A549 (cell line): Measurements from ENCODE around the gene PEX16. TPM values are rescaled to one million over a fixed set of nuclear protein-coding genes. Genes with fewer than 3 reads are reported as not detected.
"Not testable (repeated sequence)": the region's sequence is repeated elsewhere in the genome, so short reads cannot be mapped to it uniquely, and the experiment has no call there.

Experiments
- ATAC-seq, 2 experiments: fragments of 200-7000 bp in 1 of 2; fragments of >200 bp in 1 of 2; cut with Nextera tagmentation in 1 of 2; cut with Tn5 transposase in 1 of 2; 3 replicates each; pipeline versions ENCODE4 v1.8.0 to v1.9.1; 2018 to 2020; ENCODE audit warnings: mild to moderate bottlenecking in 1 of 2, moderate library complexity in 1 of 2
- CTCF ChIA-PET: fragments of 300-600 bp; sonication (Branson Sonifier 250); formaldehyde crosslinking; extraction: SDS; loops from one replicate; lab custom pipeline; 2021; ENCODE audit warnings: antibody characterized with exemption, inconsistent platforms; lab: Yijun Ruan, JAX
- POLR2A ChIA-PET: fragments of 350-600 bp; formaldehyde crosslinking; extraction: SDS; loops from one replicate; lab custom pipeline; 2021; ENCODE audit warnings: antibody characterized with exemption, inconsistent platforms; lab: Yijun Ruan, JAX
- DNase-seq, 2 experiments: peaks; one replicate each; pipeline versions ENCODE4 v3.0.0 to v3.0.0-alpha.2; 2011 to 2016; ENCODE audit warnings: low read depth in 1 of 2, low spot score in 1 of 2
- FAIRE-seq: peaks from 2 replicates; lab custom pipeline; 2011; peaks lifted over from hg19 to GRCh38; lab: Jason Lieb, UNC
- H3K27ac ChIP-seq, 2 experiments: fragments of >200 bp; sonication (Bioruptor Twin); formaldehyde crosslinking; 3 replicates each; pipeline ENCODE4 v1.5.1; 2016 to 2017
- H3K4me1 ChIP-seq: fragments of >200 bp; sonication (Bioruptor Twin); formaldehyde crosslinking; 3 replicates; pipeline ENCODE4 v1.6.1; 2016
- H3K4me2 ChIP-seq: fragments of >200 bp; sonication (Bioruptor Twin); formaldehyde crosslinking; 3 replicates; pipeline ENCODE4 v1.6.1; 2016
- H3K4me3 ChIP-seq: fragments of >200 bp; sonication (Bioruptor Twin); formaldehyde crosslinking; 3 replicates; pipeline ENCODE4 v1.5.1; 2016
- H3K9me3 ChIP-seq: fragments of >200 bp; sonication (Bioruptor Twin); formaldehyde crosslinking; 3 replicates; pipeline ENCODE4 v1.6.1; 2016
- CBX2 ChIP-seq: fragments of 200-600 bp; sonication (generic); IDR thresholded peaks from 2 replicates; pipeline ENCODE4 v1.6.1; 2016; ENCODE audit warnings: low read depth, mild to moderate bottlenecking, borderline replicate concordance
- EHF ChIP-seq: fragments of 250-450 bp; sonication (Bioruptor Pico); IDR thresholded peaks from 2 replicates; pipeline ENCODE4 v1.5.0; 2020; ENCODE audit warnings: mild to moderate bottlenecking
- EHMT2 ChIP-seq: fragments of 200-600 bp; sonication (generic); IDR thresholded peaks from 2 replicates; pipeline ENCODE4 v1.6.1; 2016; ENCODE audit warnings: antibody characterized with exemption, low read depth, mild to moderate bottlenecking, moderate library complexity
- EP300 ChIP-seq, 2 experiments: fragments of >200 bp; sonication (Bioruptor Twin); formaldehyde crosslinking; IDR thresholded peaks; 2 replicates in 1 of 2; 3 replicates in 1 of 2; pipeline ENCODE4 v1.6.1; 2016 to 2017
- FOSL2 ChIP-seq, 2 experiments: fragments of 450-650 bp in 1 of 2; fragments of >200 bp in 1 of 2; sonication (Bioruptor Twin) in 1 of 2; formaldehyde crosslinking; IDR thresholded peaks; 2 replicates each; pipeline versions ENCODE4 v1.5.0 to v1.6.1; 2016 to 2020; ENCODE audit warnings: mild to moderate bottlenecking in 1 of 2, moderate library complexity in 1 of 2
- FOXS1 ChIP-seq: fragments of 250-450 bp; sonication (Bioruptor Pico); IDR thresholded peaks from 2 replicates; pipeline ENCODE4 v1.5.0; 2020; ENCODE audit warnings: mild to moderate bottlenecking, moderate library complexity
- GATA3 ChIP-seq: IDR thresholded peaks from 2 replicates; pipeline ENCODE4 v1.6.1; 2012; ENCODE audit warnings: borderline replicate concordance
- HOXB13 ChIP-seq: fragments of 250-450 bp; sonication (Bioruptor Pico); IDR thresholded peaks from 2 replicates; pipeline ENCODE4 v1.5.0; 2020; ENCODE audit warnings: low read depth, mild to moderate bottlenecking, moderate library complexity
- KDM5A ChIP-seq: fragments of 200-600 bp; sonication (generic); IDR thresholded peaks from 2 replicates; pipeline ENCODE4 v1.6.1; 2016; ENCODE audit warnings: antibody characterized with exemption, mild to moderate bottlenecking
- MAFK ChIP-seq: fragments of 450-650 bp; IDR thresholded peaks from 2 replicates; pipeline ENCODE4 v1.6.1; 2014; ENCODE audit not compliant: partially characterized antibody
- MAZ ChIP-seq: fragments of 150-350 bp; IDR thresholded peaks from 2 replicates; pipeline ENCODE4 v1.6.1; 2014; ENCODE audit warnings: antibody characterized with exemption, low read depth, low read length, borderline replicate concordance
- MYC ChIP-seq: IDR thresholded peaks from 2 replicates; pipeline ENCODE4 v1.6.1; 2012; ENCODE audit warnings: mild to moderate bottlenecking, inconsistent platforms, low read length, improper control_type of control experiment, borderline replicate concordance
- PHF8 ChIP-seq: fragments of 200-600 bp; sonication (generic); IDR thresholded peaks from 2 replicates; pipeline ENCODE4 v1.6.1; 2016; ENCODE audit warnings: low read depth, mild to moderate bottlenecking, antibody characterized with exemption, moderate library complexity, borderline replicate concordance
- RARB ChIP-seq: fragments of 250-450 bp; sonication (Bioruptor Pico); IDR thresholded peaks from 2 replicates; pipeline ENCODE4 v1.8.0; 2021; ENCODE audit warnings: mild to moderate bottlenecking, moderate library complexity
- SMC3 ChIP-seq: fragments of >200 bp; sonication (Bioruptor Twin); formaldehyde crosslinking; IDR thresholded peaks from 3 replicates; pipeline ENCODE4 v1.6.1; 2018; ENCODE audit warnings: inconsistent platforms
- SREBF2 ChIP-seq: fragments of 450-650 bp; IDR thresholded peaks from 2 replicates; pipeline ENCODE4 v1.6.1; 2014; ENCODE audit warnings: mild to moderate bottlenecking, moderate library complexity
- TFCP2L1 ChIP-seq: fragments of 250-450 bp; sonication (Bioruptor Pico); IDR thresholded peaks from 2 replicates; pipeline ENCODE4 v1.5.0; 2021; ENCODE audit warnings: mild to moderate bottlenecking
- WGBS: methylation state at CpG from one replicate; pipeline ENCODE4 v1.1.6; 2017; ENCODE audit errors: missing lambda C conversion rate; 5-methylcytosine and 5-hydroxymethylcytosine counted together
- polyA plus RNA-seq, 4 experiments: library from polyadenylated mRNA; depleted of rRNA in 3 of 4; stranded (reverse); fragments of >200 nt; fragmentation: RNase III in 1 of 4; extraction: RNeasy Plus Mini Kit Qiagen cat#74134 plus additional on column Dnase treatment in 1 of 4; gene quantifications; 2 replicates in 3 of 4; 3 replicates in 1 of 4; pipeline ENCODE4 v1.2.3, GENCODE V29; 2011 to 2017
- TF ChIP-seq, protein P1 (sequence below): IDR thresholded peaks from 2 replicates; pipeline ENCODE4 v1.6.1; 2012
- TF ChIP-seq, protein P2 (sequence below): IDR thresholded peaks from 2 replicates; pipeline ENCODE4 v1.6.1; 2012; ENCODE audit warnings: low read depth, borderline replicate concordance
- TF ChIP-seq, protein P3 (sequence below): fragments of >200 bp; sonication (Bioruptor Twin); formaldehyde crosslinking; IDR thresholded peaks from 3 replicates; pipeline ENCODE4 v1.5.1; 2016
- TF ChIP-seq, protein P4 (sequence below): fragments of 200-600 bp; sonication (generic); IDR thresholded peaks from 2 replicates; pipeline ENCODE4 v1.6.1; 2016; ENCODE audit warnings: antibody characterized with exemption, mild to moderate bottlenecking, moderate library complexity
- TF ChIP-seq, protein P5 (sequence below): fragments of 250-450 bp; sonication (Bioruptor Pico); IDR thresholded peaks from 2 replicates; pipeline ENCODE4 v1.5.0; 2020; ENCODE audit warnings: low read depth, mild to moderate bottlenecking, moderate library complexity

Gene PEX16
- polyA plus RNA-seq, 2 of the 4 experiments (the other 2 are of a cell fraction) = 18.2 to 20.2 TPM

DNA sequence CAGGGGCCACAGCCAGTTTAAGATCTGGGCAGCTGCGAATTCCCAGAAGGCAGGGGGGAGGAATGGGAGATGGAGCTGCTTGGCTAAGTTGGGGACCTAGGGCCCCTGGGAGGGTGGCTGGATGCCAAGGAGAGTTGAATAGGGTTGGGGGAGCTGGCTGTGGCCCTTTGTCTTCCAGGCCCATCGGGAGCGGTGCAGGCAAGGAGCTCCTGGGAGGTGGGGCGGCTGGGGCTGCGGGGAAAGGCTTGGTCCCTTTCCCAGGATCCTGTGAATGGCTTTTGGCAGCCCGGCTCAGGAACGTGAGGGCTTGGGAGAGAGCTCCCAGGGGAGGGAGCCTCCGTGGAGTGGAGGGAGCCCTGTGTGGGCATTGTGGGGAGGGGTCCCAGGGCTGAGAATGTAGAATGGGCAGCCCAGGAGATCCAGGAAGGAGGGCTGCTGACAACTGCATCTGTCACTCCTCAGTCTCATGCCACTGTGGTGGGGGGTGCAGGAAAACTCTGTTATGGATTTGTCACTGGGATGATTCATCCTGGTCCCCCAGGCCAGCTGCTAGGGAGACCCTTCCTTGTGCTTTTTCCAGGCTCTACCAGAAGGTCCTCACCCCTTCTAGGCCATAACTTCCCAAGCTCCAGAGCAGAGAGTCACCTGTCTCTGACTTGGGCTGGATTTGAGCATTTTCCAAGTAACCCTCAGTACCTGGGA lies 16.6 kb downstream of the PEX16 start:
- DNase-seq (no peak), ATAC-seq (no peak), FAIRE-seq (no peak)
- peak overlapping the region; percentile 73 for H3K4me2 ChIP-seq
- CTCF ChIA-PET = interaction anchor here (0.7 to 1.1 kb wide), 2 partner anchors 10 to 17 kb away, joined by 3 to 4 read pairs; partner anchors contain the start of gene PEX16
- H3K27ac ChIP-seq = no peak overlapping the region
- 58% methylated on average over 8 of the region's 8 CpGs for whole genome bisulfite sequencing
- H3K9me3 ChIP-seq = no peaks in the 10 kb centered on the region
- TF ChIP-seq, protein P1, sequence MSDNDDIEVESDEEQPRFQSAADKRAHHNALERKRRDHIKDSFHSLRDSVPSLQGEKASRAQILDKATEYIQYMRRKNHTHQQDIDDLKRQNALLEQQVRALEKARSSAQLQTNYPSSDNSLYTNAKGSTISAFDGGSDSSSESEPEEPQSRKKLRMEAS = no peak
- no peak for TF ChIP-seq MAZ
- TF ChIP-seq, protein P2, sequence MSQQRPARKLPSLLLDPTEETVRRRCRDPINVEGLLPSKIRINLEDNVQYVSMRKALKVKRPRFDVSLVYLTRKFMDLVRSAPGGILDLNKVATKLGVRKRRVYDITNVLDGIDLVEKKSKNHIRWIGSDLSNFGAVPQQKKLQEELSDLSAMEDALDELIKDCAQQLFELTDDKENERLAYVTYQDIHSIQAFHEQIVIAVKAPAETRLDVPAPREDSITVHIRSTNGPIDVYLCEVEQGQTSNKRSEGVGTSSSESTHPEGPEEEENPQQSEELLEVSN = no peak
- no peak for TF ChIP-seq EP300 (IDR thresholded peaks at IDR 0.05)
- TF ChIP-seq EHMT2 = no peak
- no peak for TF ChIP-seq EHF
- TF ChIP-seq, protein P3, sequence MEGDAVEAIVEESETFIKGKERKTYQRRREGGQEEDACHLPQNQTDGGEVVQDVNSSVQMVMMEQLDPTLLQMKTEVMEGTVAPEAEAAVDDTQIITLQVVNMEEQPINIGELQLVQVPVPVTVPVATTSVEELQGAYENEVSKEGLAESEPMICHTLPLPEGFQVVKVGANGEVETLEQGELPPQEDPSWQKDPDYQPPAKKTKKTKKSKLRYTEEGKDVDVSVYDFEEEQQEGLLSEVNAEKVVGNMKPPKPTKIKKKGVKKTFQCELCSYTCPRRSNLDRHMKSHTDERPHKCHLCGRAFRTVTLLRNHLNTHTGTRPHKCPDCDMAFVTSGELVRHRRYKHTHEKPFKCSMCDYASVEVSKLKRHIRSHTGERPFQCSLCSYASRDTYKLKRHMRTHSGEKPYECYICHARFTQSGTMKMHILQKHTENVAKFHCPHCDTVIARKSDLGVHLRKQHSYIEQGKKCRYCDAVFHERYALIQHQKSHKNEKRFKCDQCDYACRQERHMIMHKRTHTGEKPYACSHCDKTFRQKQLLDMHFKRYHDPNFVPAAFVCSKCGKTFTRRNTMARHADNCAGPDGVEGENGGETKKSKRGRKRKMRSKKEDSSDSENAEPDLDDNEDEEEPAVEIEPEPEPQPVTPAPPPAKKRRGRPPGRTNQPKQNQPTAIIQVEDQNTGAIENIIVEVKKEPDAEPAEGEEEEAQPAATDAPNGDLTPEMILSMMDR = no peak
- no peak for TF ChIP-seq HOXB13 (CRISPR knock-in tag)
- no peak for TF ChIP-seq CBX2
- TF ChIP-seq MYC = no peak
- TF ChIP-seq SMC3 = no peak
- TF ChIP-seq SREBF2 = no peak
- POLR2A ChIA-PET = no interaction called here
- H3K4me1 ChIP-seq = peaks cover 12% of the 10 kb centered on the region; the same call in 2 of the 3 replicates
- H3K4me3 ChIP-seq = peak overlapping the region; percentile 57; the same call in 1 of the 3 replicates

DNA sequence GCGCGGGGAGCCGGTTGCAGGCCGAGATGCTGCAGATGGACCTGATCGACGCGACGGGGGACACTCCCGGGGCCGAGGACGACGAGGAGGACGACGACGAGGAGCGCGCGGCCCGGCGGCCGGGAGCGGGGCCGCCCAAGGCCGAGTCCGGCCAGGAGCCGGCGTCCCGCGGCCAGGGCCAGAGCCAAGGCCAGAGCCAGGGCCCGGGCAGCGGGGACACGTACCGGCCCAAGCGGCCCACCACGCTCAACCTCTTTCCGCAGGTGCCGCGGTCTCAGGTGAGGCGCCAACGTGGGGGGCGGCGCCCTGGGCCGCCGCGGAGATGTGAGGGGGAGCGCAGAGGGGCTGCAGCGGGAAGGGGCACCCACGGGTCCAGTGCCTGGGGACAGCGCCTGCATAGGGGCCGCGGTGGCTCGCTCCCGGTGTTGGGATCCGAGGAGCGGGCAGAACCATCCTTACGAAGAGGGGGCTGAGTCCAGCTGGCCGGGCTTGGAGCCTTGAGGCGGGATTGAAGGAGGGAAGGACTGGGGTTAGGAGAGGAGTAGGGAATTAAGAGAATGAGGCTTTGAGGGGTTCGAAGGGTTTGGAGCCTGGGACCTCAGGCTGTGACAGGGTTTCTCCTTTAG lies 17.4 kb downstream of the PEX16 start:
- ATAC-seq = peak; percentile 6 to 9; a peak in 4 of 6 replicates
- peak overlapping the region; percentile 73 for H3K4me2 ChIP-seq
- POLR2A ChIA-PET, FAIRE-seq, DNase-seq, H3K9me3 ChIP-seq: not testable (repeated sequence)
- H3K27ac ChIP-seq = peak overlapping the region; percentile 86 to 89
- peak overlapping the region; percentile 57 for H3K4me3 ChIP-seq
- CTCF ChIA-PET = interaction anchor here (0.7 kb wide), 1 partner anchor 9 kb away, joined by 4 read pairs; no protein-coding TSS in a partner anchor
- 61% methylated on average over 7 of the region's 59 CpGs for WGBS
- peaks cover 12% of the 10 kb centered on the region; the same call in 2 of the 3 replicates for H3K4me1 ChIP-seq

DNA sequence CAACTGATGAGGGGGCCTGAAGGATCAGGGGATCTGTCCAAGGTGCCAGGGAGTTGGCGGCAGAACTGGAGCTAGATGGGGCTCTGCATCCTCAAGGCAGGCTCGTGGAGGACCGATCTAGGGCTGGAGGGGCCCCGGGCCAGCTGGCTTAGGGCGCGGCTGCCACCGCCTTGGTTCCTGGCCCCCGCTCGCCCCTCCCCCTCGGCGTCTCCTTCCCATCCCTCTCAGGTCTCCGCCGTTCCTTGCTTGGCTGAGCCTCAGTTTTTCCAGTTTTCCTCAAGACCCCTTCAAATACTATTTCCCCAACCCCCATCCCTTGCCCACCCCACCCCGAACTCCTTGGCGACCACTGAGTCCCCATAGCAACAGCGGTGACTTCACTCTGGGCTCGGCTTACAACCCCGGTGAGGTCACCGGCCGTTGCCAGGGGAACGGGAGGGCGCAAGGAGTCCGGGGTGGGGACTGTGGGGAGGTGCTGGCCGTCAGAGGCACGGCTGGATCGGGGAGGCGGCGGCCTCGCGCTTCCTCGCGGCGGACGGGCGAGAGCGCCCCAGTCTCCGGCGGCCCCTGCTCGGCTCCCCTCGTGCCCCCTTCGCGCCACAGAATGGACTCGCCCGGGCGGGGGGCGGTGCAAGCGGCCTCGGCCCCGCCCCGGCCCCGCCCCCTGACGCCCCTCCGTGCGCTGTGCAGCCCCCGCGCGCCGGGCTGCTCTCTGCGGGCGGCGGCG lies 18.1 kb downstream of the PEX16 start:
- peak; percentile 69 to 83 for ATAC-seq
- H3K27ac ChIP-seq = peak overlapping the region; percentile 86 to 89
- POLR2A ChIA-PET = interaction anchor here (0.8 to 0.9 kb wide), 2 partner anchors 10 to 18 kb away, joined by 3 read pairs; partner anchors contain the start of gene PEX16
- TF ChIP-seq FOXS1 (CRISPR knock-in tag) (no peak), MAZ (no peak), MAFK (no peak), RARB (CRISPR knock-in tag) (no peak), GATA3 (peak; percentile 67), PHF8 (no peak), TFCP2L1 (no peak), KDM5A (no peak), EHMT2 (0 out of 2 replicates have a peak, but pooled peaks have one; percentile 60), FOSL2 (IDR thresholded peaks at IDR 0.05) (no peak), FOSL2 (CRISPR knock-in tag; IDR thresholded peaks at IDR 0.05) (peak; percentile 49; the same call in 1 of the 2 replicates)
- TF ChIP-seq, protein P4, sequence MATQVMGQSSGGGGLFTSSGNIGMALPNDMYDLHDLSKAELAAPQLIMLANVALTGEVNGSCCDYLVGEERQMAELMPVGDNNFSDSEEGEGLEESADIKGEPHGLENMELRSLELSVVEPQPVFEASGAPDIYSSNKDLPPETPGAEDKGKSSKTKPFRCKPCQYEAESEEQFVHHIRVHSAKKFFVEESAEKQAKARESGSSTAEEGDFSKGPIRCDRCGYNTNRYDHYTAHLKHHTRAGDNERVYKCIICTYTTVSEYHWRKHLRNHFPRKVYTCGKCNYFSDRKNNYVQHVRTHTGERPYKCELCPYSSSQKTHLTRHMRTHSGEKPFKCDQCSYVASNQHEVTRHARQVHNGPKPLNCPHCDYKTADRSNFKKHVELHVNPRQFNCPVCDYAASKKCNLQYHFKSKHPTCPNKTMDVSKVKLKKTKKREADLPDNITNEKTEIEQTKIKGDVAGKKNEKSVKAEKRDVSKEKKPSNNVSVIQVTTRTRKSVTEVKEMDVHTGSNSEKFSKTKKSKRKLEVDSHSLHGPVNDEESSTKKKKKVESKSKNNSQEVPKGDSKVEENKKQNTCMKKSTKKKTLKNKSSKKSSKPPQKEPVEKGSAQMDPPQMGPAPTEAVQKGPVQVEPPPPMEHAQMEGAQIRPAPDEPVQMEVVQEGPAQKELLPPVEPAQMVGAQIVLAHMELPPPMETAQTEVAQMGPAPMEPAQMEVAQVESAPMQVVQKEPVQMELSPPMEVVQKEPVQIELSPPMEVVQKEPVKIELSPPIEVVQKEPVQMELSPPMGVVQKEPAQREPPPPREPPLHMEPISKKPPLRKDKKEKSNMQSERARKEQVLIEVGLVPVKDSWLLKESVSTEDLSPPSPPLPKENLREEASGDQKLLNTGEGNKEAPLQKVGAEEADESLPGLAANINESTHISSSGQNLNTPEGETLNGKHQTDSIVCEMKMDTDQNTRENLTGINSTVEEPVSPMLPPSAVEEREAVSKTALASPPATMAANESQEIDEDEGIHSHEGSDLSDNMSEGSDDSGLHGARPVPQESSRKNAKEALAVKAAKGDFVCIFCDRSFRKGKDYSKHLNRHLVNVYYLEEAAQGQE = peak; percentile 89
- TF ChIP-seq, protein P5, sequence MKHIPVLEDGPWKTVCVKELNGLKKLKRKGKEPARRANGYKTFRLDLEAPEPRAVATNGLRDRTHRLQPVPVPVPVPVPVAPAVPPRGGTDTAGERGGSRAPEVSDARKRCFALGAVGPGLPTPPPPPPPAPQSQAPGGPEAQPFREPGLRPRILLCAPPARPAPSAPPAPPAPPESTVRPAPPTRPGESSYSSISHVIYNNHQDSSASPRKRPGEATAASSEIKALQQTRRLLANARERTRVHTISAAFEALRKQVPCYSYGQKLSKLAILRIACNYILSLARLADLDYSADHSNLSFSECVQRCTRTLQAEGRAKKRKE = no peak

More for the DNA sequence above, 18.1 kb downstream of the PEX16 start:
- DNase-seq (peak; percentile 82 to 85), FAIRE-seq (no peak)
- Histone ChIP-seq H3K4me2 (peak overlapping the region; percentile 73), H3K4me3 (peak overlapping the region; percentile 57), H3K4me1 (peaks cover 12% of the 10 kb centered on the region; the same call in 2 of the 3 replicates), H3K9me3 (no peaks in the 10 kb centered on the region)
- WGBS = 5% methylated on average over 12 of the region's 62 CpGs
- CTCF ChIA-PET = interaction anchor here (1.1 to 2.2 kb wide), 5 partner anchors 10 to 57 kb away, joined by 3 to 8 read pairs (median 4); partner anchors contain the start of gene PEX16
